ENCODE results near the gene CCDC92.

GRCh38 chr12:123983822-123984485 is 11.3 kb upstream of the CCDC92 start:
- TF ChIP-seq CTCF (IDR thresholded peaks at IDR 0.05) (peak; percentile 7 to 37 (median 33)), EP300 (IDR thresholded peaks at IDR 0.05) (no peak), POLR2A (IDR thresholded peaks at IDR 0.05) (no peak)
